Adipose tissue (tissue), 3 donors: Measurements from ENCODE around the gene UGT1A1. TPM values are rescaled to one million over a fixed set of nuclear protein-coding genes. Genes with fewer than 3 reads are reported as not detected.

Source experiments
- H3K27ac ChIP-seq: one replicate; pipeline ENCODE4 v1.5.1; 2013; ENCODE audit warnings: low read depth, low read length
- WGBS, 3 donors: extraction: QIAGEN DNeasy Blood & Tissue Kit; methylation state at CpG; one replicate each; pipeline ENCODE4 v1.1.7; 2013; 5-methylcytosine and 5-hydroxymethylcytosine counted together
- polyA plus RNA-seq, 3 donors: library from polyadenylated mRNA; stranded (reverse); fragments of 200-250 nt; gene quantifications; one replicate each; pipeline ENCODE4 v1.2.3, GENCODE V29; 2013
- donor health status: healthy with polysubstance abuse.
- donor health status: Bipolar disorder and iron deficiency.
- donor health status: healthy.

Gene UGT1A1
- polyA plus RNA-seq, 3 donors = 0.03 to 0.06 TPM; not detected in 1

DNA sequence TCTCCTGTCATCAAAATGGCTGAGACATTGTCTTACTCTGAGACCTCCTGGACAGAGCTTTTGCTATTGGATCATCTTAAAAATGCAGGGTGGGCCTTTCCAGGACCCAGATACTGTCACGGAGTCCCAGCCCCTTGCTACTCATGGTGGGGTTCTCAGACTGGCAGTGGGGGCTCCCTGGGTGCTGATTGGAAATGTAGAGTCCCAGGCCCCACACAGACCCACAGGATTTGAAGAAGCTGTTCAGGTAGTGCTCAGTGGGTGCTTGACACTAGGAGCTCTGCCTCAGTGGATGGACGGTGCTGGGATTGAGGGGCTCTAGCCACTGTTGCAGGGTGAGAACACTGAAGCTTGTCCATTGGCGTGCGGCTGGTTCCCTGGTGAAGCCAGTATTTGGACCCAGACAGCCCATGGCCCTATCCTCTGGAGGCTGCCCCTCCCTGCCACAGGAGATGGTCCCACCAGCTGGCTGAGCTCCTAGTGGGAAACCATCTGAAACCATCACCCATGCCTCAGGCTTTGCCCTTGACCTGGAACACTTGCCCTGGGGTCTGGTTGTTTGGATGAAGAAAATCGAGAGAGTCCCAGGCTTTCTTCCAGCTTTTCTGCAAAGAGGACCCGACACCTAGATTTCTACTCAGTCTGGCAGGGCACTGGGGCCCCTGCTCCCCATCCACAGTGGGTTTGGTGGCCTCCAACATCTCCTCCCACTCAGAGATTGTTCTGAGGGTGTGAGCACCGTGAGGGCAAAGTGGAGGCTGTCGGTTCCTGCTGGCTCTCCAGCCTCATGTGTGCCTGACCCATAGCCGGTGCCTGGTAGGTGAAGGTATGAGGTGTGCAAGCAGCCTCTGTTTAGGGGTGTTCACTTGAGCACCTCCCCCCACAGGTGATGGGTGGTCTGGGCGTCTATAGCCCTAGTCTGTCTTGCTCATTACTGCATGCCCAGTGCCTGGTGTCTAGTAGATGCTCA lies 48.2 kb downstream of the UGT1A1 start:
- 77 to 83% (median 78%) methylated on average over 10 of the region's 10 CpGs for WGBS, 3 donors
- no peak overlapping the region for H3K27ac ChIP-seq

DNA sequence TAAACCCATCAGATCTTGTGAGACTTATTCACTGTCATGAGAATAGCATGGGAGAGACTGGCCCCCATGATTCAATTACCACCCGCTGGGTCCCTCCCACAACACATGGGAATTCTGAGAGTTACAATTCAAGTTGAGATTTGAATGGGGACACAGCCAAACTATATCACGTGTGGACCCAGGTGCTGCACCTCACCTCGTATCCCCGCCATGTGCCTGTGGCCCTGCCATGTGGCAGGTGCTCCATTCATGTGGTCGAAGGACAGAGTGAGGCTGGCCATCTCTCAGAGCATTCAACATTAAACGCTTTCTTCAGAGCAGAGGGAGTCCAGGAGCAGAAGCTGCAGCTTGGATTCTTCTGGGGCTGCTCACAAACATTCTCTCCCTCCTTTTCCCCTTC lies 50.3 kb downstream of the UGT1A1 start:
- no peak overlapping the region for H3K27ac ChIP-seq
- WGBS, 3 donors = 78 to 90% (median 86%) methylated on average over 6 of the region's 6 CpGs

DNA sequence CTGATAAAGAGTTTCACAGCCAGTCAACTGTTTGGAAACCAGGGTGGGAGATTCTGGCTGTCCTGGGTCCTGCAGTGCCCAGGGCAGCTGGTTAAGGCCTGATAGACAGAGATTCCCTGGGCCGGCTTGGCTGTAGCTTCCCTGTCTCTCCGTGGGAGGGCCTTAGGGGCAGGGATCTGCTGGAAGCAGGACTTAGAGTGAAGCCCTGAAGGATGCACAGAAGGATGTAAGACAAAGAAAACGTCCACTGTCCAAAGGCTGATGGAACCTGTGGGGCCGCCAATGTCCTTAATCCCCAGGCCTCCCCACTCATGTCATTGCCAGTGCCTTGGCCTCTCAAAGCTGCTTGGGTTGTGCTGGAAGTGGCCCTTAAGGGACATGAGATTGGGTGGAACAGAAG lies 51.0 kb downstream of the UGT1A1 start:
- WGBS, 3 donors = 49 to 76% (median 75%) methylated on average over 4 of the region's 4 CpGs
- H3K27ac ChIP-seq = no peak overlapping the region

DNA sequence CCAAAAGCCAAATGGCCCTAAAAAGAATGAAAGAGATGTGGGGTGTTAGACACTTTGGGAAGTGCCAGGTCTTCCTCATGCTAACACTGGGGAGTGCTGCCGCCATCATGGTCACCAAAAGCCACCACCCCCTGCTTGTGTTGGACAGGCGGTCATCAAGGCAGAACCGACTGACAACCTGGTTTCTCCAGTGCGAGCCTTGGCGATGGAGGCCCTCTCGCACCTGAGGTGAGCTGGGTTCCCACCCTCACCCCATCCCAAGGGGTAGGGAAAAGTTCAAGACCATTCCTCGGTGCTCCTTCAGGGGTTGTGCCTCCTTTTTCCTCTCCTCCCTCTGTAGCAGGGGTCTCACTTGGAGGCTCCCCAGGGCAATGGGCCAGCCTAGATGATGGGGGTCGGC lies 51.7 kb downstream of the UGT1A1 start:
- WGBS, 3 donors = 80 to 92% (median 88%) methylated on average over 7 to 8 of the region's 8 CpGs
- no peak overlapping the region for H3K27ac ChIP-seq

DNA sequence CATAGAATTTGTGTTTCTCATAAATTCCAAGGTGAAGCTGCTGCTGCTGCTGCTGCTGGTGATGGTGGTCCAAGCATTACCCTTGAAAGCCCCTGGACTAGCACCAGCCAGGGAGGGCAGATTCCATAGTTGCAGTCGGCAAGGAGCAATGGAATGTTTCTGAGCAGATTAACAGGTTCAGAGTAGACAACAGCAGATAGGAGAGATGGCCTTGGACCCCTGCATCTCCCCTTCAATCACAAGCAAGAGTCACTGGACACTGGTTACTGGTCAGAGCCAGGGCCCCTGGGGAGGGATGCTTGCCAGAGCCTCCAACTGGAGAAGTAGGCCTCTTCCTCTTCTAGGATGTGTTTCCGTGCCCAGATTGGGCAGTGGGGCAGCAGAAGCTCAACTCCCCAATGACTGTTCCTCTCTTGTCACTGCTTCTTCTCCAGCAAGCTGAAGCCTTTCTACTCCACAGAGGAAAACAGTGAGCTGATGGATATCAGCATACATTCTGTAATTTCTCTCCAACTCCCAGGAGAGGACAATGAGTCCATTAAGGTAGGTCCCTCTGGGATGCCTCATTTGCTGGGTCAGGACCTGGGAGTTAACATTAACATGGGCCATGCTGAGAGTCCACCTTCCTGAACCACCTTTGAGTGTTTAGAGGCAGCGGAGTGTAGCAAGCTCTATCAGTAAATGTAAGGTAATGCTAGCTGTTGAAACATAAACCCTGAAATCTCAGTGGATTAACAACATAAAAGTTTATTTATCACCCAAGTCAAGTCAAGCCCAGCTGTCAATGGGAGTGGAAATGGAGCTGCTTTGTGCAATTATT lies 53.4 kb downstream of the UGT1A1 start:
- 72 to 80% (median 76%) methylated on average over 3 of the region's 3 CpGs for WGBS, 3 donors
- H3K27ac ChIP-seq = no peak overlapping the region

DNA sequence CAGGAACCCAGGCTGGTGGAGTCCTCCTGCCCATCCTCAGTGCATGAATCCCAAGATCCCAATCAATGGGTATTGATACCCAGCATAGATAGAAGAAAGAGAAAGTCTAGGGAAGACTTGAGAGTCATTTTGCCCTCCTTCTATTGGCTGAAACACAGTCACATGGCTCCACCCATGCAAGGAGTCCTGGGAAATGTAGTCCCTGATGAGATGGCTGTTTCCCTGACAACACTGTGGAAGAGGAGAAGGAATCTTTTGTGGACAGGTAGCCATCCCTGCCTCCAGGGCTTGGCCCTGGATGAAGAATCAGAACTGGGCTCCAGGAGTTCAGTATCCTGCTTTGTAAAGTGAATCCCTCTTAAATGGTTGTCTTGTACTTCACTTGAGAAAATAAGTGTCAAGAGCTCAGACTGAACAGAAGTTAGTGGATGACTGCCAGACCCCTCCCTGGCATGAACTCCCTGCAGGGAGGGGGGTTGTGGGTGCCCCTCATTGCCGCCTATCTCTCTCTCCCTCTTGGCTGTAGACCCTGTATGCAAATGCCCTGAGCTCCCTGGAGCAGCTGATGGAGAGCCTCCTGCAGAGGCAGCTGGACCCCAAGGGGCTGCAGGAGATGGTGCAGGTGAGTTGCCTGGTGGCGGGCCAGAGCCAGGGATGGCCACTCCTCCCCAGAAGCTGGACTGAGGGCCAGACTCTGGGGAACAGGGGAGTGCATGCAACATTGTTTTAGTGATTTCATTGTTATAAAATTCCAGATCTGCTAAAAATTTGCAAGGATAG lies 54.2 kb downstream of the UGT1A1 start:
- no peak overlapping the region for H3K27ac ChIP-seq
- WGBS, 3 donors = 41 to 83% (median 71%) methylated on average over 2 of the region's 2 CpGs

DNA sequence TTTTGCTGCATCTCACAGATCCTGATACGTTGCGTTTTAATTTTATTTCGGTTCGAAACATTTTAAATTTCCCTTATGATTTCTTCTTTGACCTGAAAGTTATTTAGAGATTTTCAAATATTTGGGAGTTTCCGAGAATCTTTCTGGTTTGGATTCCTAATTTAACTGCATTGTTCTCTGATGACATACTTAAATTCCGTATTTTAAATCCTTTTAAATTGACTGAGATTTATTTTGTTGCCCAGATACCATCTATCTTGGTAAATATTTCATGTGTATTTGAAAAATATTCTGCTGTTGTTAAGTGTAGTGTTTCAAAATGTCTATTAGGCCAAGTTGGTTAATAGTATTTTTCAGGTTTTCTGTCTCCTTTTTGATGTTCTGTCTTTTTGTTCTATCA lies 55.8 kb downstream of the UGT1A1 start:
- no peak overlapping the region for H3K27ac ChIP-seq
- WGBS, 3 donors = 61 to 87% (median 86%) methylated on average over 6 of the region's 6 CpGs

DNA sequence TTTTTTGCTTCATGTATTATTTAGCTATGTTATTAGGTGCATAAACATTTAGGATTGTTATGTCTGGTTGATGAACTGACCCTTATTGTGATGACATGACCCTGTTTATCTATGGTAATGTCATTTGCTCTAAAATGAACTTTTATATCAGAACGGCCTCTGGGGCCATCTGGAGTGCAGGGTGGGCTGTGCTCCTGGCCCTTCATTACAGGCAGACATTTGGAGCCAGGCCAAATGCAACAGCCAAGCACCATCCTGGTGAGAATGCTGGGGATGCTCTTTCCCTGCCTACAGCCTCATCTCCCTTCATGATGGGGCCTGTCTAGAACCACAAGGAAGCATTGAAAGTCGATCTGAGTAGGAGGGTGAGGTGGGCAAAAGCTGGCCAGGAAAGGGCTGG lies 56.3 kb downstream of the UGT1A1 start:
- H3K27ac ChIP-seq = no peak overlapping the region
- 48 to 67% (median 60%) methylated on average over 2 of the region's 2 CpGs for WGBS, 3 donors

DNA sequence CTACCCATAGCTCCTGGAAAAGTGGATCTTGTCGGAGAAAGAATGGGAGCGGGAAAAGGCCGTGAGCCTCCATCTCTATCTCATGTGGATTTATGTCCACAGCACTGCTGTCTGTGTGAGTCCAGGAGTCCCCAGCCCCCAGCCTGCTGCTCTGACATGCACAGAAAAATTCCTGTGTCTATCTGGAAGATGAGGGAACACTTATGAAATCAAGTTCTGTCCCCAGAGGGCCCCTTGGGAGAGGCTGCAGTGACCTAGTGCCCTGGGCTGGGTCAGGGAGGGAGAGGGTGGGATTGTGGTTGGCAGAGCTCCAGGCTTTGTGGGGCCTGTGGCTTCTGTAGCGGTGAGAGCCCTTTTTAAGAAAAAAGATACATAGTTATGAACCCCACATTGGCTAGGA lies 56.7 kb downstream of the UGT1A1 start:
- WGBS, 3 donors = 75 to 83% (median 77%) methylated on average over 4 of the region's 4 CpGs
- no peak overlapping the region for H3K27ac ChIP-seq

DNA sequence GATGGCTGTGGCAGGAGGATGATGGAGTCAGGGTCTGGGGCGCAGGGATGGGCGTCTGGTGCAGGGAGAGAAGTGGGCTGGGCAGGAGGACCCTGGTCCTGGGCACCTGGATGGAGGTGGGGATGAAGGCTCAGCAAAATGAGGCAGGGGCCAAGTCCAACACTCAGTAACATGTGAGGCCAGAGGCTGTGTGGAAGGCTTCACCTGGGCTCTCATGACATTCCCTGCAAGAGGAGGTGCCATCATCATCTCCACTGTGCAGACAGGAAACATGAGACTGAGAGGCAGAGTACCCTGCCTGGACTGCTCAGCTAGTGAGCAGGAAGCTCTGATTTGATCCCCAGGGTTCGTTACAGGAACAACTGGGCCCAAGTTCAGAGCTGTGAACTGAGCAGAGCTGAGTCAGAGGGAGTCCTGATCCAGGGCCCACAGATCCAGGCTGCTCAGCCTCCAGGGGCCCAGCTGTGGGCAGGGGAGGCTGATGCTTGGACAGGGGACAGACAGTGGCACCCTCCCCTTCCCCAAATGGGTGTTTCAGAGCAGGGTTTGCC lies 57.4 kb downstream of the UGT1A1 start:
- H3K27ac ChIP-seq = no peak overlapping the region
- WGBS, 3 donors = 71 to 81% (median 75%) methylated on average over 3 of the region's 3 CpGs

DNA sequence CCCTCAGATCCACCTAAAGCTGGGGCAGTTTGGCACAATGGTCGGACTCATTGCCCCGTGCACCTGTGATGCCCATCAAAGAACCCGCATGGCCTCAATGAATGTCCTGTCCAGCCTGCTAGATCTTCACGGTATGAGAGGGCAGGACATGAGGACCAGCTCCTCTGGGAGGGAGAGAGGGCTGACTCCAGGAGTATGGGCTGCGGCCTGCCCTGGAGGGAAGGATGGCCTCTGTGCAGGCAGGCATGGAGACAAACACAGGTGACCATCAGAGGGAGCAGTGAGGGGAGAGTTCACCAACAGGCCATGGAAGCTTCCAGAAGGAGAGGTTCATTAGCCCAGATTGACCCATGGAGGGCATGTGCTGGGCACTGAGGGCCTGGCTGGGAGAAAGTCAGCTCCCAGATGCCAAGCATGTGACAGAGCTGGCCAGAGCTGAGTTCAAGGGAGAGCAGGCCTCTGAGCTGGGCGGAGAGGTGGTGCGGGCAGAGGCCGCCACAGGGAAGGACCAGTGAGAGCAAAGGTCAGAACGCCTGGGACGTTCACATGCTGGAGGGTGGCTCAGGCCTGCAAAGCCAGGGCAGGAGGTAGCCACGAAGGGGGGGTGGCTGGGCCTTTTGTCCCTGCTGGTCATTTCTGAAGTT lies 58.0 kb downstream of the UGT1A1 start:
- H3K27ac ChIP-seq = no peak overlapping the region
- WGBS, 3 donors = 76 to 92% (median 82%) methylated on average over 11 of the region's 11 CpGs

DNA sequence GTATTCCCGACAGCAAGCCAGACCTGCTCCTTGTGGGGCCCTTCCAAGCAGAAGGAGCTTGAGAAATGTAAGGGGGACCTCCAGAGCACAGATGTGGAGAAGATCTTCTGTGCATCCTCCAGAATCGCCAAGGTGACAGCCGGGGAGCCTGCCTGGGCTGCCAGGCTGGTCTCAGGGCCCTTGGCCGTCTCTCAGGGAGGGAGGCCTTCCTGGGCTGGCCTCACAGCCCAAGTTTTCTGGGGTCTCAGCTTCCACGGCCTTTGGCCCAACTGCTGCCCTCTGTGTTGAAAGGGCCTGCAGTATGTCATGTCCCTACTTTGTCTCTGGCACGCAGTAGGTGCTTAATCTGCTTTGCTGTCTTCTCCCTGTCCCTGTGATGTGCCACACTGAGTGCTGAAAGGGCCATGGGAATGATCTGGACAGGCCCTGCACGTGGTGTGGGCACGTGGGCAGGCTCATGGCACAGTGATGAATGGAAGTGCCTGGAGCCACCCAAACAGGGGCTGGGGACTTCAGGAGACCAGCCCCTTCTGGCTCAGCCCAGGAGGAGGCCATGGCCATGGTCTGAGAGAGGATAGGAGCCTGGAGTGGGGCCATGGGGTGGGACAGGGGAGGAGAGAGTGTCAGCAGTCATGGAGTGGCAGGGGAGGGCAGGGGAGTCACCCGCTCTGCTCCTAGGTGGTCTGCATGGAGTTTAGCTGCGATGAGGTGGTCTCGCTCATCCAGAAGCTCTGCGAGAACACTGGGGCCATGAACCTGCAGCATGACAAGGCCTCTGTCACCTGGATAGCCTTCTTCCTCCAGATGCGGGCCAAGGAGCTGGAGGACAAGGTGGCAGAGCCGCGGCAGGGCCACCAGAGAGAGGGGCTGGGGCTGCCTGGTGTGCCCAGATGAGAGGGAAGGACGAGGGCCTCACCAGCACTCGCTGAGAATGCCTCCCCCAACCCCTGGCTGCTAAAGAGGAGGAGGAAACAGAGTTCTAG lies 58.9 kb downstream of the UGT1A1 start:
- no peak overlapping the region for H3K27ac ChIP-seq
- 74 to 82% (median 78%) methylated on average over 17 of the region's 17 CpGs for WGBS, 3 donors

DNA sequence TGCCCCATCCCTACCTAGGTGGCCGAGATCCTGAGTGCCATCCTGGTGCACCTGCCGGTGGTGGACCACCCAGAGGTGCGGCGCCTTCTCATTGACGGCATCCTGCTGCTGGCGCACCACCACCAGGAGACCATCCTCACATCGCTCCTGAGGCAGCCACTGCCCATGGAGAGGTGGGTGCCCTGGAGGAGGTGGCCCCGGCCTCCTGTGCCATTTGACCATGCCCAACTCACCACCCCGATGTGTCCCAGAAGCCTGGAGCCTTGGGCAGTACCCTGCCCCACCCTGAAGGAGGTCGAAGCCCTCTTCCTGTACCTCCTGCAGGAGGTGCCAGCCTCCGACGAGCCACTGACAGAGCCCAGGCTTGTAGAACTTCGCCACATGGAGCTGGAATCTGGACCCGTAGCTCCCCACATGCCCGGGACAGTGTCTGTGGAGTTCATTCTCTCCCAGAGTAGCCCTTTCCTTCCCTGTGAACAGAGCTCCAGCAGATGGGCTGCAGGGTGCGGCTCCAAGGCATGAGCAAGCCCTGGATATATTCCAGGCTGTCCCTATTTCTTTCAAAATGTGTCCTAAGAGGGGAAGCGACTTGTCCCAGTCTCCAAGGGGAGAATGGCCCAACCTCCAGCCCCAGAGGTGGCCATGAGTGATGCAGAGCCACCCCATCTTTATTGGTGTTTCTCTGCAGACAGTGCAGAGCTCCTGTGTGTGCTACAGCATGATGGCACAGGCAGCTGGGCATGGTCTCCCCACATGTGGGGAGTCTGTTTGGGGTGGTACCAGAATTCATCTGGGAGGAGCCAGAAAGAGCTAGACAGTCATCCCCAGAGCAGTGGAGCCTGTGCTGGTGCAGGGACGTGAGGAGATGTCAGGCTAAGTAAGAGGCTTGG lies 60.1 kb downstream of the UGT1A1 start:
- 83 to 87% (median 84%) methylated on average over 18 of the region's 18 CpGs for WGBS, 3 donors
- H3K27ac ChIP-seq = no peak overlapping the region

DNA sequence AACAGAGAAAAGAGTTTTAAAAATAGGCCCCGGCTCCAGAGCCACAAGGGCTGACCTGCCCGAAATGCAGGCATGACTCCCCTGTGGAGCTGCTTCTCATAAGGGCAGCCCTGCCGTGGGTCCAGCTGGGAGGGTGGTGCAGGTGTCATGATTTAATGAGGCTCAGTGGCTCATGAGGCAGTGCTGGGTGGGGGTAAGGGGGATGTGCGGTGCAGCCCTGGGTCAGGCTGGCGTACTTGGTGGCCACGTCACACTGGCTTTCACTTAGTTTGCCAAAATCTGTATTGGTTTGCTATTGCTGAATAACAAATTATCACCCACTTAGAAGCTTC lies 60.7 kb downstream of the UGT1A1 start:
- 81 to 85% (median 85%) methylated on average over 6 of the region's 6 CpGs for WGBS, 3 donors

DNA sequence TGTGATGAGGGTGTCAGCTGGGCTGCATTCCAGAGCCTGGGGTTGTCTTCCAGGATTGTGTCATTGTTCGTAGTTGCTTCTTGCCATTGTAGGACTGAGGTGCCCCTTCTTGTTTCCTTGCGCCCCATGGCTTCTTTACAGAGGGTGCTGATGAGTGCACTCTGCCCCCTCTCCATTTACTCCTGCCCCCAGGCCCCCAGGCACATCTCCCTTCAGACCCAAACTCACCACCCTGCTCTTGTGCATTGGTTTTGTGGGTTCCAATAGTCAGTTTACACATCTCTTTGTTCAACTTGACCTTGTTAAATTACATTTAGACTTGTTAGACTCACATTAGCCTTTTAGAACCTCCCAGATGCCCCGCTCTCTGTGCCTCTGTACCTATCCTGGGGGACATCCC lies 61.1 kb downstream of the UGT1A1 start:
- WGBS, 3 donors = 82 to 93% (median 91%) methylated on average over 3 of the region's 3 CpGs
- H3K27ac ChIP-seq = no peak overlapping the region

More for the DNA sequence above, 60.7 kb downstream of the UGT1A1 start:
- no peak overlapping the region for H3K27ac ChIP-seq

DNA sequence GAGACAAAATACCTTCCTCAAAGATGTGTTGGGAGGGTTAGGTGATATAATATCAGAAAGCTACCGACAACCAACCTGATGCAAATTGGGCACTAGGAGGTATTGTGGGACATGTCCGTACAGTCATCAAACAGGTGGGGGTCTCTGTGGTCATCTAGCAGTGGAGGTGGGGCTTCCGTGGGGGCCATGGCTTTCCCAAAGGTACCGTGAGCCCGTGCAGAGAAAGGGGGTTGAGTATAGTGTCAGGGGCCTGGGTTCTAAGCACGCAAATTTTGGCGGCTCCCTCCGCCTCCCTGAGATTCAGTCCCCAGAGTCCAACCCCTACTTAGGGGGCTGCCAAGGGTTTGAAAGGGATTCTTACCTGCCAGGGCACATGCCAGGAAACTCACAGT lies 61.6 kb downstream of the UGT1A1 start:
- H3K27ac ChIP-seq = no peak overlapping the region
- 83 to 95% (median 90%) methylated on average over 8 of the region's 8 CpGs for WGBS, 3 donors
